Transverse colon (tissue), 4 donors: ENCODE results near the gene FGFBP2. TPM values are rescaled to one million over a fixed set of nuclear protein-coding genes. Genes with fewer than 3 reads are reported as not detected.

Experiments used
- DNase-seq: peaks from one replicate; pipeline ENCODE4 v3.0.0-alpha.2; 2019
- H3K27ac ChIP-seq, 4 donors: fragments of 200-600 bp; sonication (generic); 2 replicates each; pipeline ENCODE4 v1.5.1; 2016 to 2018; ENCODE audit warnings: inconsistent platforms in 4 of 4
- H3K27me3 ChIP-seq: fragments of 200-600 bp; sonication (generic); 2 replicates; pipeline ENCODE4 v1.5.1; 2017; ENCODE audit warnings: inconsistent platforms
- H3K36me3 ChIP-seq, 4 donors: fragments of 200-600 bp; sonication (generic); 2 replicates each; pipeline ENCODE4 v1.5.1; 2017 to 2019; ENCODE audit warnings: inconsistent platforms in 4 of 4
- H3K4me1 ChIP-seq, 4 donors: fragments of 200-600 bp; sonication (generic); 2 replicates each; pipeline ENCODE4 v1.5.1; 2017 to 2020; ENCODE audit warnings: inconsistent platforms in 4 of 4
- H3K4me3 ChIP-seq, 4 donors: fragments of 200-600 bp; sonication (generic); 1 replicate in 1 of 4; 2 replicates in 3 of 4; pipeline versions ENCODE4 v1.5.1 to v1.6.1; 2017 to 2019; ENCODE audit warnings: inconsistent platforms in 4 of 4
- H3K9me3 ChIP-seq, 2 donors: fragments of 200-600 bp; sonication (generic); 2 replicates each; pipeline ENCODE4 v1.5.1; 2017 to 2019; ENCODE audit warnings: inconsistent platforms in 2 of 2
- CTCF ChIP-seq, 5 experiments: fragments of 200-600 bp in 3 of 5; fragments of 450-650 bp in 2 of 5; sonication (generic) in 3 of 5; IDR thresholded peaks; 1 replicate in 2 of 5; 2 replicates in 3 of 5; pipeline ENCODE4 v1.5.1; 2016 to 2017; ENCODE audit warnings: antibody characterized with exemption in 5 of 5, inconsistent platforms in 3 of 5, mild to moderate bottlenecking in 2 of 5, moderate library complexity in 1 of 5
- EP300 ChIP-seq: sonication (generic); formaldehyde crosslinking; IDR thresholded peaks from one replicate; pipeline ENCODE4 v1.6.1; 2017; ENCODE audit warnings: antibody characterized with exemption, low read depth
- POLR2A ChIP-seq: fragments of 450-650 bp; IDR thresholded peaks from one replicate; pipeline ENCODE4 v1.6.1; 2016; ENCODE audit warnings: antibody characterized with exemption, mild to moderate bottlenecking, moderate library complexity
- POLR2AphosphoS5 ChIP-seq, 3 donors: sonication (generic); formaldehyde crosslinking; IDR thresholded peaks; one replicate each; pipeline ENCODE4 v1.6.1; 2016; ENCODE audit warnings: antibody characterized with exemption in 3 of 3
- WGBS, 2 donors: methylation state at CpG; one replicate each; pipeline ENCODE4 v1.1.5; 2018; ENCODE audit warnings: low coverage in 1 of 2; 5-methylcytosine and 5-hydroxymethylcytosine counted together
- in situ Hi-C, 4 donors: fragments of 200-750 bp; cut with MboI; loops; one replicate each; pipeline versions ENCODE4 v1.15.0 to v1.15.1; 2017; ENCODE audit warnings: low sequenced_read_pairs in 3 of 4, low pct_ligation_motif_present in 1 of 4, low pct_unique_long_range_greater_than_20kb in 1 of 4
- intact Hi-C: fragments of 100-400 bp; cut with DNase I; formaldehyde crosslinking; loops from one replicate; pipeline ENCODE4 v1.15.1; 2023; ENCODE audit warnings: low total_unique reads
- total RNA-seq, 4 donors: library from RNA; depleted of rRNA; stranded (reverse); fragments of >200 nt; gene quantifications; one replicate each; pipeline ENCODE4 v1.1.0, GENCODE V29; 2016

The FGFBP2 gene
- total RNA-seq, 4 donors from 2014 or later = 2.2 to 5.6 TPM; not detected in 2

GRCh38 chr4:15982842-15983524, 20.0 kb upstream of the FGFBP2 start:
- in situ Hi-C loops (loop anchor here in 1 of 4 donors (25.0 kb wide), 1 partner anchor 496 kb away; no protein-coding TSS in a partner anchor), intact Hi-C loops (no loop called here)
- Histone ChIP-seq H3K27ac (no peak overlapping the region), H3K27me3 (no peaks in the 10 kb centered on the region), H3K9me3 (no peaks in the 10 kb centered on the region), H3K4me3 (no peak overlapping the region), H3K4me1 (no peaks in the 10 kb centered on the region), H3K36me3 (peaks cover 0 to 10% (median 0%) of the 10 kb centered on the region in 4 donors)
- no peak for DNase-seq
- TF ChIP-seq EP300 = no peak
- TF ChIP-seq CTCF (IDR thresholded peaks at IDR 0.05) = no peak
- WGBS, 2 donors = 91 to 97% methylated on average over 5 to 8 of the region's 8 CpGs

- Histone ChIP-seq H3K27me3 (no peaks in the 10 kb centered on the region), H3K4me3 (no peak overlapping the region), H3K36me3 (peaks cover 0 to 8% (median 0%) of the 10 kb centered on the region in 4 donors), H3K4me1 (no peaks in the 10 kb centered on the region), H3K27ac (no peak overlapping the region), H3K9me3 (no peaks in the 10 kb centered on the region)
- DNase-seq = no peak
- in situ Hi-C loops (loop anchor here in 1 of 4 donors (25.0 kb wide), 1 partner anchor 489 kb away; no protein-coding TSS in a partner anchor), intact Hi-C loops (no loop called here)
- TF ChIP-seq EP300 (no peak), POLR2AphosphoS5 (IDR thresholded peaks at IDR 0.05) (no peak), POLR2A (no peak), CTCF (IDR thresholded peaks at IDR 0.05) (no peak)
- WGBS, 2 donors = 76 to 100% methylated on average over 2 to 7 of the region's 7 CpGs
Observed at GRCh38 chr4:15976456-15977447, 13.8 kb upstream of the FGFBP2 start.

GRCh38 chr4:15971068-15971801, 8.3 kb upstream of the FGFBP2 start:
- intact Hi-C loops (no loop called here), in situ Hi-C loops (loop anchor here in 1 of 4 donors (25.0 kb wide), 1 partner anchor 484 kb away; no protein-coding TSS in a partner anchor)
- no peaks in the 10 kb centered on the region for H3K36me3 ChIP-seq
- no peak for DNase-seq
- no peak overlapping the region for H3K27ac ChIP-seq
- TF ChIP-seq POLR2AphosphoS5 (IDR thresholded peaks at IDR 0.05) (no peak), POLR2A (no peak), CTCF (IDR thresholded peaks at IDR 0.05) (no peak), EP300 (no peak)
- no peaks in the 10 kb centered on the region for H3K9me3 ChIP-seq
- 70 to 78% methylated on average over 3 to 9 of the region's 9 CpGs for WGBS, 2 donors
- H3K4me1 ChIP-seq = no peaks in the 10 kb centered on the region
- no peak overlapping the region for H3K4me3 ChIP-seq
- H3K27me3 ChIP-seq = no peaks in the 10 kb centered on the region
